Measurements from ENCODE around the gene RETN. TPM values are rescaled to one million over a fixed set of nuclear protein-coding genes. Genes with fewer than 3 reads are reported as not detected.
A peak's percentile ranks its signal among the peaks of the same experiment; 100 is the strongest.

RETN gene
- total RNA-seq, 4 donors from 2014 or later, result not detected

- no peaks in the 10 kb centered on the region for H3K27me3 ChIP-seq
- peaks cover 0 to 54% of the 10 kb centered on the region in 2 donors for H3K36me3 ChIP-seq
- TF ChIP-seq, protein P1, sequence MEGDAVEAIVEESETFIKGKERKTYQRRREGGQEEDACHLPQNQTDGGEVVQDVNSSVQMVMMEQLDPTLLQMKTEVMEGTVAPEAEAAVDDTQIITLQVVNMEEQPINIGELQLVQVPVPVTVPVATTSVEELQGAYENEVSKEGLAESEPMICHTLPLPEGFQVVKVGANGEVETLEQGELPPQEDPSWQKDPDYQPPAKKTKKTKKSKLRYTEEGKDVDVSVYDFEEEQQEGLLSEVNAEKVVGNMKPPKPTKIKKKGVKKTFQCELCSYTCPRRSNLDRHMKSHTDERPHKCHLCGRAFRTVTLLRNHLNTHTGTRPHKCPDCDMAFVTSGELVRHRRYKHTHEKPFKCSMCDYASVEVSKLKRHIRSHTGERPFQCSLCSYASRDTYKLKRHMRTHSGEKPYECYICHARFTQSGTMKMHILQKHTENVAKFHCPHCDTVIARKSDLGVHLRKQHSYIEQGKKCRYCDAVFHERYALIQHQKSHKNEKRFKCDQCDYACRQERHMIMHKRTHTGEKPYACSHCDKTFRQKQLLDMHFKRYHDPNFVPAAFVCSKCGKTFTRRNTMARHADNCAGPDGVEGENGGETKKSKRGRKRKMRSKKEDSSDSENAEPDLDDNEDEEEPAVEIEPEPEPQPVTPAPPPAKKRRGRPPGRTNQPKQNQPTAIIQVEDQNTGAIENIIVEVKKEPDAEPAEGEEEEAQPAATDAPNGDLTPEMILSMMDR (IDR thresholded peaks at IDR 0.05), result no peak
- TF ChIP-seq POLR2A (IDR thresholded peaks at IDR 0.05) (no peak), POLR2AphosphoS5 (IDR thresholded peaks at IDR 0.05) (no peak), EP300 (IDR thresholded peaks at IDR 0.05) (no peak)
- H3K9me3 ChIP-seq, result no peaks in the 10 kb centered on the region
- peak overlapping the region; percentile 44 to 76 for H3K4me3 ChIP-seq
- peaks cover 0 to 50% (median 26%) of the 10 kb centered on the region in 3 donors for H3K4me1 ChIP-seq
- ATAC-seq, result no peak
- 0 to 3% methylated on average over 8 to 12 of the region's 15 CpGs for WGBS, 2 donors (ENCODE audit: low coverage in 1 of 2)
- H3K27ac ChIP-seq, result peak overlapping the region; percentile 17 to 88 (median 86)
These were observed 40.1 kb upstream of the RETN start for GRCh38 chr19:7628589-7629311.

- 0% methylated on average over 14 to 15 of the region's 40 CpGs for WGBS, 2 donors (ENCODE audit: low coverage in 1 of 2)
- peaks cover 0 to 50% (median 26%) of the 10 kb centered on the region in 3 donors for H3K4me1 ChIP-seq
- H3K27me3 ChIP-seq, result no peaks in the 10 kb centered on the region
- peak within 1 kb of the TSS; percentile 35 to 88 (median 86) for H3K27ac ChIP-seq
- ATAC-seq, result peak; percentile 99
- H3K4me3 ChIP-seq, result peak within 1 kb of the TSS; percentile 44 to 76
- peaks cover 0 to 46% of the 10 kb centered on the region in 2 donors for H3K36me3 ChIP-seq
- H3K9me3 ChIP-seq, result no peaks in the 10 kb centered on the region
- TF ChIP-seq POLR2AphosphoS5 (IDR thresholded peaks at IDR 0.05) (peak; percentile 74), POLR2A (IDR thresholded peaks at IDR 0.05) (peak in 1 of 2 donors; percentile 43), EP300 (IDR thresholded peaks at IDR 0.05) (no peak)
- TF ChIP-seq, protein P1 (IDR thresholded peaks at IDR 0.05), result peak in 1 of 4 experiments; percentile 6
These were observed 39.3 kb upstream of the RETN start, which contains the start of the genes PET100 and XAB2 for GRCh38 chr19:7629347-7630054. PET100 (plus strand) TSS chr19:7629793; CDS start chr19:7629834, 41 bp downstream. XAB2 (minus strand) TSS chr19:7629545; CDS start chr19:7629527, 18 bp downstream.

GRCh38 chr19:7631577-7631976 is 37.3 kb upstream of the RETN start:
- peaks cover 0 to 25% of the 10 kb centered on the region in 2 donors for H3K36me3 ChIP-seq
- H3K27ac ChIP-seq, result no peak overlapping the region
- no peaks in the 10 kb centered on the region for H3K9me3 ChIP-seq
- no peak for ATAC-seq
- H3K27me3 ChIP-seq, result peaks cover 16% of the 10 kb centered on the region
- H3K4me1 ChIP-seq, result peaks cover 0 to 46% (median 26%) of the 10 kb centered on the region in 3 donors
- no peak for TF ChIP-seq EP300 (IDR thresholded peaks at IDR 0.05)
- TF ChIP-seq POLR2A (IDR thresholded peaks at IDR 0.05), result no peak
- TF ChIP-seq POLR2AphosphoS5 (IDR thresholded peaks at IDR 0.05), result no peak
- TF ChIP-seq, protein P1 (IDR thresholded peaks at IDR 0.05), result no peak
- H3K4me3 ChIP-seq, result no peak overlapping the region
- 100% methylated on average over 3 of the region's 12 CpGs; no CpG with 5 or more reads in 1 of the 2 donors for WGBS, 2 donors (ENCODE audit: low coverage in 1 of 2)

DNA sequence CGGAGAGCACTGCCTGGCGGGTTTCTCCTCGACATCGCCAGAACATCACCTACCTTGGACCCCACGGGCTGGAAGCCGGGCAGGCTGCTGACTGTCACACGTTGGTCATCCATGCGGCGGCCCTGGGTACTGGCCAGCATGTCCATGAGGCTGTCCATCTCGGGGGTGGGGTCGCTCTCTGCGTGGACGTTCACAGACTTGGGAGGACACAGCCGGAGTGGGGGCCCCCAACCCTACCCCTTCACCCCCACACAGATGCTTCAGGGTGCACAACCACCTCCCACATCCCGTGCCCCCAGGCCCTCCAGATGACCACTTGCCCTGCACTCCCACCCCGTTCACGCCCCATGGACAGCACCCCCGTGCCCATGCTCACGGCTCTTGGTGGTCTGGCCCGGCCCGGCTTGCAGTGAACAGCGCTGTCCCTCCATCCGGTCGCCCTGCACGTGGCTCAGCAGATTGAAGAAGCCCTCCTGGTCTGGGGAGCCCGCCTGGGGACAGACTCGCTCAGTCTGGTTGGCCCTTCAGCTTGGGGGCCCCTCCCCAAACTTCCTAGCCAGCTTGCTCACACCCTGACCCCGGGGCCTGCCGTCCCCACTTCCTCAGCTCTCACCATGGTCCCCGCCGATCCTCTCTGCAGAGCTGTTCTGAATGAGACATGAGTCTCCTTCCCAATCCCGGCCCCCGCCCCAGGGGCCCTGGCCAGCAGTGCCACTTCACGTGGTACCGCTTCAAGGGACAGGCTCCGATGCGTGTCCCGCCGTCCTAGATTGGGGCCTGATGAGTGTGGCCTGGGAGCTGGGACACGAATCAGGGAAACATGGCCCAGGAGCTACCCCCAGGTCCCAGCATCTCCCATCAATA is 36.3 kb upstream of the RETN start:
- no peak overlapping the region for H3K4me3 ChIP-seq
- H3K9me3 ChIP-seq, result no peaks in the 10 kb centered on the region
- H3K27me3 ChIP-seq, result peaks cover 26% of the 10 kb centered on the region
- 83% methylated on average over 4 of the region's 40 CpGs; no CpG with 5 or more reads in 1 of the 2 donors for WGBS, 2 donors (ENCODE audit: low coverage in 1 of 2)
- TF ChIP-seq, protein P1 (IDR thresholded peaks at IDR 0.05), result no peak
- no peak for TF ChIP-seq POLR2A (IDR thresholded peaks at IDR 0.05)
- no peak for TF ChIP-seq EP300 (IDR thresholded peaks at IDR 0.05)
- TF ChIP-seq POLR2AphosphoS5 (IDR thresholded peaks at IDR 0.05), result no peak
- peaks cover 0 to 44% (median 28%) of the 10 kb centered on the region in 3 donors for H3K4me1 ChIP-seq
- no peak overlapping the region for H3K27ac ChIP-seq
- peaks cover 0 to 15% of the 10 kb centered on the region in 2 donors for H3K36me3 ChIP-seq
- no peak for ATAC-seq

Data from gastroesophageal sphincter (tissue), 4 donors.